ENCODE measurements around the gene FAM168B.

Gene FAM168B

DNA sequence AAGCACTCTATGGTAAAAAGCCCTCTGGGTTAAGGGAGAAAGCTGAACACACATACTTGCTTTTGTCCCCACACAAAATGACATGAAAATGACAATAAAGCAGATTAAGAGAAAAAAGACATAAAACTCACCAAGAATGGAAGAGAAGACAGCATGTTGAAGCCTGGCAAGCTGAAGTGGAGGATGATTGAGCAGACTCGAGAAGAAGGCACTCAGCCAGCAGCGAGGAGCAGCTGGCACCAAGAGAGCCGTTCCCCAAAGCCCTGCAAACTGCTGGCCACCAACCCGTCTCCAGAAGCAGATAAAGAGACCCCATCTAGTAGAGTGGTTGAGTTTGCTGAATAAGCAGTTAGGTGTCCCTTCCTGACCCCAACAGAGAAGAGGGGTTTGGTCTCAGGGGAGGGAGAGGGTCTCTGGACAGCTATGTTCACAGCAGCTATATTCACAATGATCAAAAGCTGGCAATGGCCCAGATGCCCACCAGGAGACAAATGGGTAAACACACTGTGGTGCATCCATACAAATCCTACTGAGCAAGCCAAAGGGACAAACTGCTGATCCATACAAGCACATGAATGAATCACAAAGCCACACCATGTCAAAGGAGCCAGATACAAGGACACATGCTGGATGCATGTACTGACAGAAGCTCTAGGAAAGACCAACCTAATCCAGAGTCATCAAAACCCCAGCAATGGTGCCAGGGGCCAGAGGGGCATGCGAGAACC is 36.9 kb downstream of the FAM168B start:
- in situ Hi-C loops (cut with HindIII; ENCODE audit: low sequenced_read_pairs): no loop called here

GRCh38 chr2:131055169-131056065 is 37.8 kb downstream of the FAM168B start:
- in situ Hi-C loops (cut with HindIII; ENCODE audit: low sequenced_read_pairs): no loop called here

GRCh38 chr2:131054488-131054887 is 38.8 kb downstream of the FAM168B start:
- in situ Hi-C loops (cut with HindIII; ENCODE audit: low sequenced_read_pairs): no loop called here

DNA sequence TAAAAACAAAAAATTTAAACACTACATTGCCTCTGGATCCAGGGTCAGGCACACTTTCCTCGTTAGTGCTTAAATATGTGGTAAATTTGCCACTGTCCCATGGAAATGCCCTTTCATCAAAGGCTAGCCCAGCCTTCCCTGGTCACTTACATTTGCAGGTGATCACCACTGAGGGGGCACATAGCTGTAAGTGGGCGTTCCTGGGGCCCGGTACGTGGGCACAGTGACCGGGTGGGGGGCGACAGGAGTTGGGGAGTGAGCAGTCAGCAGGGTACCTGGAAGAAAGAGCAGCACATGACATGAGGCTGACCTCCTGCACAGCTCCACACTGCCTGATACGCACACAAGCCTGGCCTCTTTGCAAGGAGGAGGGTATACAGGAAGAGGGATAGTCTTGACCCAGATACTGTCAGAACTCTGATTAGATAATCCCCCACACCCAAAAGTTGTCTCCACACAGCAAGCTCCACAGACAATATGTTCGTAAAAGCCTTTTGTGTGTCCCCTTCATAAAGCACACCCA is 40.5 kb downstream of the FAM168B start:
- in situ Hi-C loops (cut with HindIII; ENCODE audit: low sequenced_read_pairs): no loop called here

DNA sequence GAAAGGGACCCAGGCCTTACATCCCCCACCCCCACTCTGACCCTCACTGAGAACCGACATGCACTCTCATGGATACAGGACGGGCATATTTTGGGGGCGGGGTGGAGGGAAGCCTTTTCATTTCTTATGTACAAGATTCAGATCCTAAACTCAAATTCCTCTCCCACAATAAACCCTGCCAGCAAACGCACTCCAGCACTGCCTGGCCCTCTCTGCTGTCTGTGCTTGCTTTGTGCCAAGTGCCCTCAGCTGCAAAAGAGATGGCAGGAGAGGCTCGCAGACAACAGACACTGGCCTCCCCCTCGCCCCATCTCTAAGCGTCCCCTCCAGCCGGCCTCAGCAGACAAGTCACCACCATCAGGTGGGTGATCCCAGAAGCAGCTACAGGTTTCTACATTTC is 42.4 kb downstream of the FAM168B start:
- in situ Hi-C loops (cut with HindIII; ENCODE audit: low sequenced_read_pairs): no loop called here

- in situ Hi-C loops (cut with HindIII; ENCODE audit: low sequenced_read_pairs): no loop called here
Measured at GRCh38 chr2:131049150-131049718, 44.0 kb downstream of the FAM168B start.

DNA sequence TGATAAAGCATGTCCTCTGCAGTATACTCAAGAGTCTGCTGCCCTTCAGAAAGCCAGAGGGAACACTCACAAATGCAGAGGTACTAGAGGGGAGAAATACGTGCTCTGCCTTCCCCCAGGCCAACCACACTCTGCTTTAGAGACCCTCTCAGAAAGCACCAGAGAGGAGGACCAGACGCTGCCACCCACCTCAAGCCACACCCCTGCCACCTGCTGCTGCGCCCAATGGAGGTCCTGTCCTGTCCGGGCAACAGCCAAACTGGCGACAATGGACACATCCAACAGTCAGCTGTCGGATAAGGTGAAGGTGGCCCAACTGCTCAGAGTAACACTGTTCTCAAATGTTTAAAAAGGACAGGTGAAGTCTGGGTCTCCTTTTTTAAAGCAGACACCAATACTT is 44.6 kb downstream of the FAM168B start:
- in situ Hi-C loops (cut with HindIII; ENCODE audit: low sequenced_read_pairs): no loop called here

GRCh38 chr2:131047920-131048560 is 45.2 kb downstream of the FAM168B start:
- in situ Hi-C loops (cut with HindIII; ENCODE audit: low sequenced_read_pairs): no loop called here

- in situ Hi-C loops (cut with HindIII; ENCODE audit: low sequenced_read_pairs): no loop called here
Measured at GRCh38 chr2:131046918-131047652, 46.2 kb downstream of the FAM168B start.

- in situ Hi-C loops (cut with HindIII; ENCODE audit: low sequenced_read_pairs): no loop called here
Measured at GRCh38 chr2:131046028-131046917, 47.0 kb downstream of the FAM168B start.

- in situ Hi-C loops (cut with HindIII; ENCODE audit: low sequenced_read_pairs): no loop called here
Measured at GRCh38 chr2:131045286-131046027, 47.8 kb downstream of the FAM168B start.

GRCh38 chr2:131044757-131045150 is 48.5 kb downstream of the FAM168B start:
- in situ Hi-C loops (cut with HindIII; ENCODE audit: low sequenced_read_pairs): no loop called here

DNA sequence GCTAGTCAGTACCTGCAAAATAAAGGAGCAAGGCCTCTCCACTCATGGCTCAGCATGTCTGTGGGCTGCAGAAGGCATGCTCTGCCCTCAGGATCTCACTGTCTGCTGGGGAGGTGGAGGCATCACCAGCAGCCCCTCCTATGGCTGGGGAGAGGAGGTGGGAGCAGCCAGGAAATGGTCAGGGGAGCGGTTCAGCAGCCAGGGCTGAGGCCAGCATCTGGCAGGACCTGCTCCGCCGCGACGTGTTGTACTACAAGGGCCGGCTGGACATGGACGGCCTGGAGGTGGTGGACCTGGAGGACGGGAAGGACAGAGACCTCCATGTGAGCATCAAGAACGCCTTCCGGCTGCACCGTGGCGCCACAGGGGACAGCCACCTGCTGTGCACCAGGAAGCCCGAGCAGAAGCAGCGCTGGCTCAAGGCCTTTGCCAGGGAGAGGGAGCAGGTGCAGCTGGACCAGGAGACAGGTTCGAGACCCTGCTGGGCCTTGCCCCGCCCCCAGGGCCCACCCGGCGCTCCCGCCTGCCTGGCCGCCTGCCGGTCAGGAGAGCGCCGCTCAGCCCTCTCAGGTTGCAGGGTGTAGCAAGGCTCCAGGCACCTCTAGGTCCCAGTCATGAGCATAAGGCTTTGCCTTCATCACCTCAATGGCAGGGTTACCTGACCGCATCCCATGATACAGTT is 49.0 kb downstream of the FAM168B start:
- in situ Hi-C loops (cut with HindIII; ENCODE audit: low sequenced_read_pairs): no loop called here

DNA sequence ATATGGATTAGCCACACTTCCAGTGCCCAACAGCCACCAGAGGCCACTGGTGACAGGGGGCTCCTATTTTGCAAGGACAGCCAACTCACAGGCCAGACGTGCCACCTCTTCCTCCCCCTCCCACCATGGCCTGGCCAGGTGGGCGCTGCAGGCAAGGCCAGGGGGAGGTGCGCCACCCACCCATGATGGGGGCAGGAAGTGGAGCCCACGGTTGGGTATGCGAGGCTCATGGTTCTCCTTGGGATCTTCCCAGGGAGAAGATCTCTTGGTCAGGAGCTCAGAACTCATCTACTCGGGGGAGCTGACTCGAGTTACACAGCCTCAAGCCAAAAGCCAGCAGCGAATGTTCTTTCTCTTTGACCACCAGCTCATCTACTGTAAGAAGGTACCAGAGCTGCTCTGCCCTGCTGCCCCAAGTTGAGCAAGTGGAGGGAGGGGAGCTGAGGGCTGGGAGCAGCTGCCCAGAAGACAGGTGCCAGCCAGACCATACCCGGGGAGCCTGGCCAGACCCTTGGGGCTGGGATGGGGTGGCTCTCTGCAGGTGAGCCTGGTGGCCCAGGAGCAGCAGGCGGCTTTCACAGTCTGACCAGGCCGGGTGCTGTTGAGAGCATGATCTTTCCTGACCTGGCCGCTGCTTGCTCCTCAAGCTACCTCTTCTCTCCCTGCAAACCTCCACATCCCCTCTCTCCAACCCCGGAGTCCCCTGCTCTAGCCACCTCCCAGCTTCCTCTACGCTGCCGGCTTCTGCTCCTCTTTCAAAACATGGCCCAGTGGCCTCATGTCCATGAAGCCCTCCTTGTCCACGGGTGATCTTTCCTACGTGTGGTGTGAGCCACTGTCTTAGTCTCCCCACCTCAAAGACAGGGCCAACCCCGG is 49.8 kb downstream of the FAM168B start:
- in situ Hi-C loops (cut with HindIII; ENCODE audit: low sequenced_read_pairs): no loop called here

GRCh38 chr2:131042148-131042775 is 51.0 kb downstream of the FAM168B start:
- in situ Hi-C loops (cut with HindIII; ENCODE audit: low sequenced_read_pairs): no loop called here

DNA sequence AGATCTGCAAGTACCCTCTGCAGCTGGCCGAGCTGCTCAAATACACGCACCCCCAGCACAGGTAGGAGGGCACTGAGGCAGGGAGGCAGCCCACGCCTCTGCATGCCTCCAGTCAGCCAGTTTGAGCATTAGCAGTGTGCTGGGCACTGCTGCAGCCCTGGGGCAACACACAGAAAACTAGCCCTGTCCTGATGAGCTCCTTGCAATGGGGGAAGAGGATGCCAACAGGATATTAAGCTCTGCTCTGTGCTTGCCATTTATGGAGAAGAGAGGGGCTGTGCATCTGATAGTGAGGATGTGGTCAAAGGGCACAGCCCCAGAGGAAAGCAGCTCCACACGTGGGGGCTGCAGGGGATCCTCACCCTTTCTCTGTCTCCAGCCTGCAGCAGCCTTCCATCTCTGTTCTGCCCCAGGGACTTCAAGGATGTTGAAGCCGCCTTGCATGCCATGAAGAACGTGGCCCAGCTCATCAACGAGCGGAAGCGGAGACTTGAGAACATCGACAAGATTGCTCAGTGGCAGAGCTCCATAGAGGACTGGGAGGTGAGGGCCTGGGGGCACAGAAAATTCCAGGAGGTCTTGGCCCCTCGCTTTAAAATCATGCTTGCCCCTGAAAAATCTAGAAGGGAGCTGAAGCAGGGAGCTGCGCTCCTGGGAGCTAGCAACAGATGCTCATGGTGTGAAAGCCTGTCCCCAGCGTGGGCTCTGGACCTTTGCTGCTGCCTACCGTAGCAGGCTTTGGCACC is 51.7 kb downstream of the FAM168B start:
- in situ Hi-C loops (cut with HindIII; ENCODE audit: low sequenced_read_pairs): no loop called here

Data from endothelial cell of hepatic sinusoid (primary cell).